HepG2 (cell line): ENCODE measurements around the gene TRAIP. TPM values are rescaled to one million over a fixed set of nuclear protein-coding genes. Genes with fewer than 3 reads are reported as not detected.

ENCODE experiments used
- ARHGAP35 ChIP-seq: sonication (generic); formaldehyde crosslinking; IDR thresholded peaks from 2 replicates; pipeline ENCODE4 v1.9.0; 2022; ENCODE audit warnings: mild to moderate bottlenecking, inconsistent platforms, moderate library complexity, missing genetic modification reagents, borderline replicate concordance
- NCOA2 ChIP-seq: sonication (generic); formaldehyde crosslinking; IDR thresholded peaks from 2 replicates; pipeline ENCODE4 v1.8.0; 2022; ENCODE audit warnings: inconsistent platforms
- NR2F2 ChIP-seq: IDR thresholded peaks from 2 replicates; pipeline ENCODE4 v1.6.1; 2012; ENCODE audit warnings: low read depth, inconsistent platforms, borderline replicate concordance
- SRSF9 ChIP-seq: fragments of 200-400 bp; formaldehyde crosslinking; IDR thresholded peaks from 2 replicates; pipeline ENCODE4 v1.6.1; 2018; ENCODE audit warnings: borderline replicate concordance, mild to moderate bottlenecking, low read depth, low read length; ENCODE audit not compliant: insufficient read depth, poor library complexity, severe bottlenecking
- SUZ12 ChIP-seq: fragments of 150-350 bp; IDR thresholded peaks from 2 replicates; pipeline ENCODE4 v1.6.1; 2014; ENCODE audit warnings: low read depth, low read length
- ZNF337 ChIP-seq: sonication (generic); formaldehyde crosslinking; IDR thresholded peaks from 2 replicates; pipeline ENCODE4 v1.5.1; 2020; ENCODE audit warnings: missing genetic modification reagents, low read depth, mild to moderate bottlenecking, borderline replicate concordance
- ZNF367 ChIP-seq: sonication (generic); formaldehyde crosslinking; IDR thresholded peaks from 2 replicates; pipeline ENCODE4 v1.4.0; 2020; ENCODE audit warnings: missing genetic modification reagents, borderline replicate concordance
- ZNF501 ChIP-seq: sonication (generic); formaldehyde crosslinking; IDR thresholded peaks from 2 replicates; pipeline ENCODE4 v1.5.1; 2020; ENCODE audit warnings: mild to moderate bottlenecking, moderate library complexity, missing genetic modification reagents
- ZNF670 ChIP-seq: sonication (generic); formaldehyde crosslinking; IDR thresholded peaks from 2 replicates; pipeline ENCODE4 v1.8.0; 2022; ENCODE audit warnings: mild to moderate bottlenecking, missing genetic modification reagents, borderline replicate concordance
- ZNF768 ChIP-seq: sonication (generic); formaldehyde crosslinking; IDR thresholded peaks from 2 replicates; pipeline ENCODE4 v1.4.0; 2020; ENCODE audit warnings: missing genetic modification reagents
- ZSCAN31 ChIP-seq: sonication (generic); formaldehyde crosslinking; IDR thresholded peaks from 2 replicates; pipeline ENCODE4 v1.5.0; 2020; ENCODE audit warnings: low read depth, mild to moderate bottlenecking, missing genetic modification reagents
- polyA plus RNA-seq, 8 experiments: library from polyadenylated mRNA; depleted of rRNA in 3 of 8; stranded (reverse) in 7 of 8; unstranded in 1 of 8; fragments of >200 nt; fragmentation: Illumina TruSeq in 4 of 8; extraction: Trizol in 4 of 8; gene quantifications; 2 replicates each; pipeline versions ENCODE4 v1.2.1 to v1.2.3, GENCODE V29; 2011 to 2016; ENCODE audit warnings: low read depth in 4 of 8, missing spikeins in 1 of 8, mixed read lengths in 1 of 8; ENCODE audit not compliant: insufficient read depth in 1 of 8
- total RNA-seq, 5 experiments: library from RNA; depleted of rRNA; stranded (reverse); fragments of >200 nt; fragmentation: Illumina TruSeq; extraction: Trizol; gene quantifications; 2 replicates each; pipeline ENCODE4 v1.2.3, GENCODE V29; 2016; ENCODE audit warnings: low read depth in 1 of 5
- TF ChIP-seq, protein P1 (sequence below): sonication (generic); formaldehyde crosslinking; IDR thresholded peaks from 2 replicates; pipeline ENCODE4 v1.5.0; 2020; ENCODE audit warnings: mild to moderate bottlenecking, missing genetic modification reagents
- TF ChIP-seq, protein P2 (sequence below): sonication (generic); formaldehyde crosslinking; IDR thresholded peaks from 2 replicates; pipeline ENCODE4 v1.4.0; 2020; ENCODE audit warnings: missing genetic modification reagents
- TF ChIP-seq, protein P3 (sequence below): sonication (generic); formaldehyde crosslinking; IDR thresholded peaks from 2 replicates; pipeline ENCODE4 v1.8.0; 2022; ENCODE audit warnings: mild to moderate bottlenecking, missing genetic modification reagents, moderate library complexity
- TF ChIP-seq, protein P4 (sequence below): sonication (generic); formaldehyde crosslinking; IDR thresholded peaks from 2 replicates; pipeline ENCODE4 v1.4.0; 2020; ENCODE audit warnings: missing genetic modification reagents, low read depth, mild to moderate bottlenecking, borderline replicate concordance
- TF ChIP-seq, protein P5 (sequence below): sonication (generic); formaldehyde crosslinking; IDR thresholded peaks from 2 replicates; pipeline ENCODE4 v1.4.0; 2020; ENCODE audit warnings: missing genetic modification reagents

The TRAIP gene
- total and polyA plus RNA-seq, 2 of the 13 experiments (the other 11 are each of a cell fraction or from before 2014, with no cell fraction given): 13.9 to 23.9 TPM

DNA sequence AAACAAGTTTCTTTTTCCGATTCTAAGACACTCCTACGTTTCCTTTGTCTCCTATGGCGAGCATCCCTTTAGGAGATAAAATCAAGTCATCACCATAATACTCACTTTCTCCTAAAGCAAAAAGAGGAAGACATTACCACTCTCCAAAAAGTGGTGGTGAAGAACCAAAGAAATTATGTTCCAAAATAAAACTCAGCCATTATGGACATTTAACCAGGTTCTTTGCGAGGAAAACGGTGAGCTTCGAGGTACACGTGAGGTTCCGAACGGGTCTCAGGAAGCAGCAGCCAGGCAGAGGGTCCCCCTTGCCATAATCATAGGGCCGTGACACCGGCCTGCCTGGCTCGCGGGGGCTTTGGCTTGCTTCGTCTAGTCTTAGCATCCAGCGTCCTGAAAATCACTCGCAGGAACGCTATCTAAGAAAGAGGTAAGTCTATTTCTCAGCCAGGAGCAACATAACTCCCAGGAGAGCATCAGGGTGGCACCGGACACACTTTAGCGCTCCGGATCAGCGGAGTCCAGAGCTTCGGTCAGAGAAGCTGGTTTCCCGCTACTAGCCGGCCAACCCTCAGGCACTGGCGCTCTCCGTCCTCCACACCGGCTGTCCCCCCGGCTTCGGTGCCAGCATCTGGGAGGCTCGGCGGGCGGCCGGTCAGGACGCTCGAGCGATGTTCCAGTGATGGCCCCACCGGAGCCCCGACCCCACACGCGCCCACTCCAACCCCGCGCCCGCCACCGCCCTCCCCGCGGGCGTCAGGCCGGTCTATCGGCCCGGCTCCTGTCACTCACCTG lies 70.6 kb downstream of the TRAIP start (continued):
- TF ChIP-seq ZNF501 (CRISPR knock-in tag) (no peak; the same call in 1 of the 2 replicates), ZNF337 (CRISPR knock-in tag) (no peak), ZNF670 (CRISPR knock-in tag) (0 out of 2 replicates have a peak, but pooled peaks have one; percentile 40), ZSCAN31 (CRISPR knock-in tag) (no peak), NCOA2 (CRISPR knock-in tag) (no peak), NR2F2 (no peak), ZNF768 (peak; percentile 36; the same call in 1 of the 2 replicates), SRSF9 (no peak), ARHGAP35 (CRISPR knock-in tag) (no peak), ZNF367 (CRISPR knock-in tag) (no peak), SUZ12 (no peak)
- TF ChIP-seq, protein P1, sequence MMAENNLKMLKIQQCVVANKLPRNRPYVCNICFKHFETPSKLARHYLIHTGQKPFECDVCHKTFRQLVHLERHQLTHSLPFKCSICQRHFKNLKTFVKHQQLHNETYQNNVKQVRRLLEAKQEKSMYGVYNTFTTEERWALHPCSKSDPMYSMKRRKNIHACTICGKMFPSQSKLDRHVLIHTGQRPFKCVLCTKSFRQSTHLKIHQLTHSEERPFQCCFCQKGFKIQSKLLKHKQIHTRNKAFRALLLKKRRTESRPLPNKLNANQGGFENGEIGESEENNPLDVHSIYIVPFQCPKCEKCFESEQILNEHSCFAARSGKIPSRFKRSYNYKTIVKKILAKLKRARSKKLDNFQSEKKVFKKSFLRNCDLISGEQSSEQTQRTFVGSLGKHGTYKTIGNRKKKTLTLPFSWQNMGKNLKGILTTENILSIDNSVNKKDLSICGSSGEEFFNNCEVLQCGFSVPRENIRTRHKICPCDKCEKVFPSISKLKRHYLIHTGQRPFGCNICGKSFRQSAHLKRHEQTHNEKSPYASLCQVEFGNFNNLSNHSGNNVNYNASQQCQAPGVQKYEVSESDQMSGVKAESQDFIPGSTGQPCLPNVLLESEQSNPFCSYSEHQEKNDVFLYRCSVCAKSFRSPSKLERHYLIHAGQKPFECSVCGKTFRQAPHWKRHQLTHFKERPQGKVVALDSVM (CRISPR knock-in tag): no peak
- TF ChIP-seq, protein P2, sequence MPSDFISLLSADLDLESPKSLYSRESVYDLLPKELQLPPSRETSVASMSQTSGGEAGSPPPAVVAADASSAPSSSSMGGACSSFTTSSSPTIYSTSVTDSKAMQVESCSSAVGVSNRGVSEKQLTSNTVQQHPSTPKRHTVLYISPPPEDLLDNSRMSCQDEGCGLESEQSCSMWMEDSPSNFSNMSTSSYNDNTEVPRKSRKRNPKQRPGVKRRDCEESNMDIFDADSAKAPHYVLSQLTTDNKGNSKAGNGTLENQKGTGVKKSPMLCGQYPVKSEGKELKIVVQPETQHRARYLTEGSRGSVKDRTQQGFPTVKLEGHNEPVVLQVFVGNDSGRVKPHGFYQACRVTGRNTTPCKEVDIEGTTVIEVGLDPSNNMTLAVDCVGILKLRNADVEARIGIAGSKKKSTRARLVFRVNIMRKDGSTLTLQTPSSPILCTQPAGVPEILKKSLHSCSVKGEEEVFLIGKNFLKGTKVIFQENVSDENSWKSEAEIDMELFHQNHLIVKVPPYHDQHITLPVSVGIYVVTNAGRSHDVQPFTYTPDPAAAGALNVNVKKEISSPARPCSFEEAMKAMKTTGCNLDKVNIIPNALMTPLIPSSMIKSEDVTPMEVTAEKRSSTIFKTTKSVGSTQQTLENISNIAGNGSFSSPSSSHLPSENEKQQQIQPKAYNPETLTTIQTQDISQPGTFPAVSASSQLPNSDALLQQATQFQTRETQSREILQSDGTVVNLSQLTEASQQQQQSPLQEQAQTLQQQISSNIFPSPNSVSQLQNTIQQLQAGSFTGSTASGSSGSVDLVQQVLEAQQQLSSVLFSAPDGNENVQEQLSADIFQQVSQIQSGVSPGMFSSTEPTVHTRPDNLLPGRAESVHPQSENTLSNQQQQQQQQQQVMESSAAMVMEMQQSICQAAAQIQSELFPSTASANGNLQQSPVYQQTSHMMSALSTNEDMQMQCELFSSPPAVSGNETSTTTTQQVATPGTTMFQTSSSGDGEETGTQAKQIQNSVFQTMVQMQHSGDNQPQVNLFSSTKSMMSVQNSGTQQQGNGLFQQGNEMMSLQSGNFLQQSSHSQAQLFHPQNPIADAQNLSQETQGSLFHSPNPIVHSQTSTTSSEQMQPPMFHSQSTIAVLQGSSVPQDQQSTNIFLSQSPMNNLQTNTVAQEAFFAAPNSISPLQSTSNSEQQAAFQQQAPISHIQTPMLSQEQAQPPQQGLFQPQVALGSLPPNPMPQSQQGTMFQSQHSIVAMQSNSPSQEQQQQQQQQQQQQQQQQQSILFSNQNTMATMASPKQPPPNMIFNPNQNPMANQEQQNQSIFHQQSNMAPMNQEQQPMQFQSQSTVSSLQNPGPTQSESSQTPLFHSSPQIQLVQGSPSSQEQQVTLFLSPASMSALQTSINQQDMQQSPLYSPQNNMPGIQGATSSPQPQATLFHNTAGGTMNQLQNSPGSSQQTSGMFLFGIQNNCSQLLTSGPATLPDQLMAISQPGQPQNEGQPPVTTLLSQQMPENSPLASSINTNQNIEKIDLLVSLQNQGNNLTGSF (CRISPR knock-in tag): no peak
- TF ChIP-seq, protein P3, sequence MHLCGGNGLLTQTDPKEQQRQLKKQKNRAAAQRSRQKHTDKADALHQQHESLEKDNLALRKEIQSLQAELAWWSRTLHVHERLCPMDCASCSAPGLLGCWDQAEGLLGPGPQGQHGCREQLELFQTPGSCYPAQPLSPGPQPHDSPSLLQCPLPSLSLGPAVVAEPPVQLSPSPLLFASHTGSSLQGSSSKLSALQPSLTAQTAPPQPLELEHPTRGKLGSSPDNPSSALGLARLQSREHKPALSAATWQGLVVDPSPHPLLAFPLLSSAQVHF (CRISPR knock-in tag): no peak
- TF ChIP-seq, protein P4, sequence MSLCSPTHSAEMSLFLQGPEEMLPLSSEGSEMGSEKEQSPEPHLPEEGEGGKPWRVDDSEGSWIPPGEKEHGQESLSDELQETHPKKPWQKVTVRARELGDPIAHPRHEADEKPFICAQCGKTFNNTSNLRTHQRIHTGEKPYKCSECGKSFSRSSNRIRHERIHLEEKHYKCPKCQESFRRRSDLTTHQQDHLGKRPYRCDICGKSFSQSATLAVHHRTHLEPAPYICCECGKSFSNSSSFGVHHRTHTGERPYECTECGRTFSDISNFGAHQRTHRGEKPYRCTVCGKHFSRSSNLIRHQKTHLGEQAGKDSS (CRISPR knock-in tag): no peak
- TF ChIP-seq, protein P5, sequence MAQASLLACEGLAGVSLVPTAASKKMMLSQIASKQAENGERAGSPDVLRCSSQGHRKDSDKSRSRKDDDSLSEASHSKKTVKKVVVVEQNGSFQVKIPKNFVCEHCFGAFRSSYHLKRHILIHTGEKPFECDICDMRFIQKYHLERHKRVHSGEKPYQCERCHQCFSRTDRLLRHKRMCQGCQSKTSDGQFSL (CRISPR knock-in tag): no peak
